Measurements from ENCODE around the gene CEP95.
A peak's percentile ranks its signal among the peaks of the same experiment; 100 is the strongest.

The CEP95 gene

GRCh38 chr17:64533784-64534183 lies 27.0 kb downstream of the CEP95 start:
- no peaks in the 10 kb centered on the region for H3K27me3 ChIP-seq
- H3K4me1 ChIP-seq: no peaks in the 10 kb centered on the region
- H3K4me3 ChIP-seq (ENCODE audit: low read depth, low read length): no peak overlapping the region
- H3K36me3 ChIP-seq: peaks cover 94% of the 10 kb centered on the region
- TF ChIP-seq CTCF (IDR thresholded peaks at IDR 0.05; ENCODE audit: low read depth, low read length): no peak
- no peaks in the 10 kb centered on the region for H3K9me3 ChIP-seq
- no peak for DNase-seq

- no peak overlapping the region for H3K4me3 ChIP-seq (ENCODE audit: low read depth, low read length)
- peak; percentile 29; the same call in 1 of the 2 replicates for TF ChIP-seq CTCF (IDR thresholded peaks at IDR 0.05; ENCODE audit: low read depth, low read length)
- DNase-seq: no peak
- no peaks in the 10 kb centered on the region for H3K9me3 ChIP-seq
- H3K4me1 ChIP-seq: no peaks in the 10 kb centered on the region
- H3K36me3 ChIP-seq: peaks cover 94% of the 10 kb centered on the region
- no peaks in the 10 kb centered on the region for H3K27me3 ChIP-seq
Observed at GRCh38 chr17:64534187-64534586, 27.4 kb downstream of the CEP95 start.

- no peak for DNase-seq
- TF ChIP-seq CTCF (IDR thresholded peaks at IDR 0.05; ENCODE audit: low read depth, low read length): no peak
- Histone ChIP-seq H3K36me3 (peaks cover 84% of the 10 kb centered on the region), H3K9me3 (no peaks in the 10 kb centered on the region), H3K4me3 (ENCODE audit: low read depth, low read length) (no peak overlapping the region), H3K4me1 (no peaks in the 10 kb centered on the region), H3K27me3 (no peaks in the 10 kb centered on the region)
Observed at GRCh38 chr17:64535357-64535756, 28.6 kb downstream of the CEP95 start.

- H3K9me3 ChIP-seq: no peaks in the 10 kb centered on the region
- DNase-seq: no peak
- peaks cover 70% of the 10 kb centered on the region for H3K36me3 ChIP-seq
Observed at GRCh38 chr17:64536913-64537312, 30.1 kb downstream of the CEP95 start.

GRCh38 chr17:64537488-64537887 lies 30.7 kb downstream of the CEP95 start:
- no peak for TF ChIP-seq CTCF (IDR thresholded peaks at IDR 0.05; ENCODE audit: low read depth, low read length)
- no peak for DNase-seq
- no peaks in the 10 kb centered on the region for H3K9me3 ChIP-seq
- H3K4me3 ChIP-seq (ENCODE audit: low read depth, low read length): no peak overlapping the region
- no peaks in the 10 kb centered on the region for H3K4me1 ChIP-seq
- no peaks in the 10 kb centered on the region for H3K27me3 ChIP-seq
- peaks cover 65% of the 10 kb centered on the region for H3K36me3 ChIP-seq

More at GRCh38 chr17:64536913-64537312, 30.1 kb downstream of the CEP95 start:
- Histone ChIP-seq H3K4me1 (no peaks in the 10 kb centered on the region), H3K27me3 (no peaks in the 10 kb centered on the region), H3K4me3 (ENCODE audit: low read depth, low read length) (no peak overlapping the region)
- TF ChIP-seq CTCF (IDR thresholded peaks at IDR 0.05; ENCODE audit: low read depth, low read length): no peak

GRCh38 chr17:64538508-64539130 lies 31.8 kb downstream of the CEP95 start:
- H3K4me1 ChIP-seq: no peaks in the 10 kb centered on the region
- no peak for TF ChIP-seq CTCF (IDR thresholded peaks at IDR 0.05; ENCODE audit: low read depth, low read length)
- H3K9me3 ChIP-seq: no peaks in the 10 kb centered on the region
- no peak for DNase-seq
- H3K36me3 ChIP-seq: peaks cover 54% of the 10 kb centered on the region
- no peaks in the 10 kb centered on the region for H3K27me3 ChIP-seq
- no peak overlapping the region for H3K4me3 ChIP-seq (ENCODE audit: low read depth, low read length)
